Stimulated activated effector memory CD8-positive, alpha-beta T cell treated with anti-CD3 and anti-CD28 coated beads, Interleukin-12 subunit alpha, Interleukin-12 subunit beta, amount 100 ng/mL, for 72 hours (primary cell): ENCODE data around the gene COL25A1.

Source experiments
- ATAC-seq: fragments of 150-1000 bp; cut with Tn5 transposase; 2 replicates; pipeline ENCODE4 v1.10.0; 2021
- DNase-seq, 2 donors: peaks; one replicate each; pipeline ENCODE4 v3.0.0; 2021 to 2022; ENCODE audit warnings: low spot score in 2 of 2
- H3K27ac Mint-ChIP-seq: one replicate; pipeline ENCODE4 v1.8.0; 2022; ENCODE audit warnings: mild to moderate bottlenecking, mixed read lengths
- H3K36me3 Mint-ChIP-seq: one replicate; pipeline ENCODE4 v1.8.0; 2022; ENCODE audit warnings: mild to moderate bottlenecking, mixed read lengths
- H3K4me1 Mint-ChIP-seq: one replicate; pipeline ENCODE4 v1.8.0; 2022; ENCODE audit warnings: mixed read lengths
- H3K4me3 Mint-ChIP-seq: one replicate; pipeline ENCODE4 v1.8.0; 2022; ENCODE audit warnings: mild to moderate bottlenecking, mixed read lengths
- H3K9me3 Mint-ChIP-seq: one replicate; pipeline ENCODE4 v1.8.0; 2022; ENCODE audit warnings: mixed read lengths

The COL25A1 gene

DNA sequence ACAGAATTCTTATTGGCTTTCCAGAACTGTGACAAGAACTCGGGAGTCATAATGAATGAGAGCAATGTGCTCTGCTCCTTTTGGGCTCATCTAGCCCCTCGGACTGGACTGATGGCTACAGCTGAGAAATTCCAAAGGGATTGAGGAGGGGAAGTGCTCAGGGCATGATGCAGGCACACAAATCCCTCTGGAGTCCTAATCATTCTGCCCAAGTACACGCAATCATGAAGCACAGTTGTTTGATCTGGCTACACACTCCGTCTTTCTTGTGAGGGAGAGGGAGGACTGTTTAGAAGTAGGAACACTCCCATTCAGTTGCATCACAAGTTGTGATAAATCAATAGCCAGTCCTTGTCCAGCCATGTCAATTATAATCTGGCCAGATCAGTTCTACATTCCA is 237.5 kb downstream of the COL25A1 start:
- H3K4me3 Mint-ChIP-seq: no peak overlapping the region
- DNase-seq: no peak
- H3K4me1 Mint-ChIP-seq: no peaks in the 10 kb centered on the region
- no peaks in the 10 kb centered on the region for H3K36me3 Mint-ChIP-seq
- ATAC-seq: no peak
- H3K27ac Mint-ChIP-seq: no peak overlapping the region
- H3K9me3 Mint-ChIP-seq: no peaks in the 10 kb centered on the region

DNA sequence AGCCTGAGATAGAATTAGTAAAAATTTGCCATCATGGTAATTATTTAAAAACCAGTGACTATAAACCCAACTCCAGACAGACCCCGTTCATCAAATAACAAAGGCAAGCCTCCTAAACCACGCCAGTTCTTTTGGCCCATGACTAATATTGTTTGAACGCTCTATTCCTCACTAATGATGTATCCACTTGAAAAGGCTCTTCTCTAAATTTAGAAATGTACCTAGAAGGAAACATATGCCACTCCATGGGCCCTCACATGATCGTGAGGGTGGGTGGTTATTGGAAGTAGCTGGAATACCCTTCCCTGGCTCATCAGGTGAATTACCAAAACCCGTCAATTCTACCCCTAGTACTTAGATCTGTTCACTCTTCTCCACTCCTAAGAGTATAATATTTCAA is 249.2 kb downstream of the COL25A1 start:
- Mint-ChIP-seq H3K4me1 (no peaks in the 10 kb centered on the region), H3K9me3 (no peaks in the 10 kb centered on the region), H3K36me3 (no peaks in the 10 kb centered on the region), H3K4me3 (no peak overlapping the region), H3K27ac (no peak overlapping the region)
- ATAC-seq (no peak), DNase-seq (no peak)

DNA sequence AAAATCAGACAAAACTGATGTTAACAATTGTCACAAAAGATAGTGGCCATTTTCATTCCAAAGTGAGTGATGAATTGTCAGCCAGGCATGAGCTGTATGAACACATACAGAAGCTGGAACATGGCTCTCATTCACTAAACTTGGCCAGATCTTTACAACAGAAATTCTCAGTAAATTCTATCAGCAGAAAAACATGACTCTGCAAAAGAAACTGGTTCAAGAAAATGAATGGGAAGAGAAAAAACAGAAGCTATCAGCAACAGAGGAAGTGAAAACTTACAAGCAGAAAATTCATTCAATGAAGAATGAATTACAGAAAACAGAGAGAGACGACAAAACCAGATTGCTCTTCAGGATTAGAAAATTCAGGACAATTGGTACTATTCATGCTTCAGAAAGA is 249.6 kb downstream of the COL25A1 start:
- no peak overlapping the region for H3K4me3 Mint-ChIP-seq
- H3K4me1 Mint-ChIP-seq: no peaks in the 10 kb centered on the region
- no peak overlapping the region for H3K27ac Mint-ChIP-seq
- no peaks in the 10 kb centered on the region for H3K9me3 Mint-ChIP-seq
- no peaks in the 10 kb centered on the region for H3K36me3 Mint-ChIP-seq
- ATAC-seq: no peak
- DNase-seq: no peak

DNA sequence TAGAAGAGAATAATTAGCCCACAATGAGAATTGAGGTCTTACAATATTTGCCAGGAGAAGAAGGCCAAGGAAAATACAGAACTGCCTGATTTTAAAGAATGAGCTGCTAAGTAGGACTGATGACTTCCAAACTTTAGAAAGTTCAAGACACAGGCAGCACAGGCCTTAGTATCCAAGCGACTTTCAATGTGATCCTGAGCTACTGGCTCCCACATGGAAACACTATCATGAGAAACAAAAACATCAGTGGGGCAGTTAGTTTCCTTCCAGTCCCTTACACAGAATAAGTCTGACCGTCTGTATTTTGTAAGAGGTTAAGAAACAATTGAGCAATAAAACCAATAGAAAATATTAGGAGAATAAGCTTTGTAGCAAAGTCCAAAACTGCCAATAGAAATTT is 251.4 kb downstream of the COL25A1 start:
- Mint-ChIP-seq H3K9me3 (no peaks in the 10 kb centered on the region), H3K36me3 (no peaks in the 10 kb centered on the region), H3K27ac (no peak overlapping the region), H3K4me3 (no peak overlapping the region), H3K4me1 (no peaks in the 10 kb centered on the region)
- ATAC-seq (no peak), DNase-seq (no peak)

DNA sequence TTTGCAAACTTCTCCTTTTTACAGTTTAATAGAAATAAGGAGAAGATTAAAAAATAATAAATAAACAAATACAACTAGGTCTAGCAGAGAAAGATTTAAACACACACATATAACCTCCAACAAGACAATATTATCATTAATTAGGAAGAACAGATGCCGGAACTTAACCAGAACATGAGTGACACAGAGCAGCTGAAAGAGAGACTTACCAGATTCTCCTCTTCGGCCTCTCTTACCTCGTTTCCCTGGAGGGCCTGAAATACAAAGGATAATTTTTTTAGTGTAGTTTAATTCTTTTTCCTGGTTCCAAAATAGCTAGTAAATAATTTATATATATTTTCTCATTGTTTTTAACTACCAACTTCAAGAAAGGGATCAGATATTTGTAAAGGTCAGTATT is 252.5 kb downstream of the COL25A1 start:
- H3K27ac Mint-ChIP-seq: no peak overlapping the region
- no peaks in the 10 kb centered on the region for H3K4me1 Mint-ChIP-seq
- no peaks in the 10 kb centered on the region for H3K36me3 Mint-ChIP-seq
- H3K4me3 Mint-ChIP-seq: no peak overlapping the region
- ATAC-seq (no peak), DNase-seq (no peak)
- no peaks in the 10 kb centered on the region for H3K9me3 Mint-ChIP-seq

DNA sequence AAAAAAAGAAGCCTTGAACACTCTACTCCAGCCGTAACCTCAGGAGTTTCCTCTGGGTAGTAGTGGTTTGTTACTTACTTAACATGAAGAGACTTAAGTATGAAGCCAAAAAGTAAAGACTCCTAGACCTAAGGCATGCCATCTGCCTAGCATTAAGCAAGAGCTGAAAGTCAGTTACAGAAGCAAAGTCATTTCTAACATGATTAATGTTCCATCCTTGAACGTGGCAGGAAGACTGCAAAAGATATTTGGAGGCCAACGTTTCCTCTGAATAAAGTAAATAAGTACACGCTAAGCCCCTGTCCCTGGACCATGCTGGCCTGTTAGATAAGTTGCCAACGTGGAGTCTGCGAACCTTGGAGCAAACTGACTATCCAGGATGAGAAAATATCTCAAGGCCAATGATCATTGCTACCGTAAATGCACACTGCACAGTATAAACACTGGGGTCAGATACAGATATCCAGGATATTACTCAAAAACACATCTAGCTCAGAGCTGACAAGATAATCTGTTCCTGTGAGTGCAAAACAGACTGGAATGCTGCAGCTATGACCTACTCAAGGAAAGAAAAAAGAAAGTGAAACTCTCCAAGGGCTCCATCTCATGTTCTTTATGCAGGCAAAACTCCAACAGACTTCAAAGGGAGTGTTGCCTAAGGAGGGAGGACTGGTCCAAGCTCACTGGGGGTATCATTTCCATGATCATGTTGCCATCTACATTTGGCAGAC is 255.8 kb downstream of the COL25A1 start:
- ATAC-seq (no peak), DNase-seq (no peak)
- Mint-ChIP-seq H3K36me3 (no peaks in the 10 kb centered on the region), H3K4me3 (no peak overlapping the region), H3K9me3 (no peaks in the 10 kb centered on the region), H3K4me1 (no peaks in the 10 kb centered on the region), H3K27ac (no peak overlapping the region)

DNA sequence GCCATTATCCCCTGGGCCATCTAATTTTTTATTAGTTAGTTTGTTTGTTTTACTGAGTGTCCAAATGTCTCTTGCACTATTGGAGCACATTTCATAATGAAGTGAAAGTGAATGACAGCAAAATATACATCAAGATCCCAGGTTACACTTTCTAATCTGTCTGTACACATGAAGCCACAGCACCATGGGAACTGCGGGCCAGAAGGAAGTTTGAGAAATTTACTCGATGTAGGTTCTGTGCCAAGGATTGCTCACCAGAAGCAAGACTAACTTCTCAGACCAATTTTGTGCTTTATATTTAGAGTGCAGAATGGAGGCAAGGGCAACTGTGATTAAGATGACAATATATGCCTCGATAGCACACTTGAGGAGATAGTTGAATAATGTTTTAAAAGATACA is 258.0 kb downstream of the COL25A1 start:
- no peaks in the 10 kb centered on the region for H3K4me1 Mint-ChIP-seq
- no peaks in the 10 kb centered on the region for H3K36me3 Mint-ChIP-seq
- no peaks in the 10 kb centered on the region for H3K9me3 Mint-ChIP-seq
- ATAC-seq (no peak), DNase-seq (no peak)
- H3K27ac Mint-ChIP-seq: no peak overlapping the region
- no peak overlapping the region for H3K4me3 Mint-ChIP-seq

DNA sequence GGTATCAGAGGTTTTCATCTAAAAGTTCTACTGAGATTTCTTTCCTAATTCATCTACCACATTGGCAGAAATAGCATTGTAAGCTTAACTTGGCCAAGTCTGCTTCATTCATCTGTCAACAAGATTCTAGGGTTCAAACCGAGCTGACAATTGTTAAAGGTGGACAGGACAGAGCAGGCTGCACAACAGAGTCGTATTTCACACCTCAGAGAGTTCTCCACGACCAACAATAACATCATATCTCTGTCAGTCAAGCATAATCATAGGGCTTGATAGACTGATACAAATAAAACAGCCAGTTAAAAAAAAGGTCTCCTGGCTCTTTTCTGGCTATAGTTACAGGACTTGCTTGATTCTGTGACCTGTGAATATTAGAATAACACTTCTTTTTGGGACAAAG is 259.2 kb downstream of the COL25A1 start:
- ATAC-seq: no peak
- Mint-ChIP-seq H3K4me3 (no peak overlapping the region), H3K27ac (no peak overlapping the region), H3K4me1 (no peaks in the 10 kb centered on the region), H3K9me3 (peaks cover 3% of the 10 kb centered on the region), H3K36me3 (no peaks in the 10 kb centered on the region)
- no peak for DNase-seq

DNA sequence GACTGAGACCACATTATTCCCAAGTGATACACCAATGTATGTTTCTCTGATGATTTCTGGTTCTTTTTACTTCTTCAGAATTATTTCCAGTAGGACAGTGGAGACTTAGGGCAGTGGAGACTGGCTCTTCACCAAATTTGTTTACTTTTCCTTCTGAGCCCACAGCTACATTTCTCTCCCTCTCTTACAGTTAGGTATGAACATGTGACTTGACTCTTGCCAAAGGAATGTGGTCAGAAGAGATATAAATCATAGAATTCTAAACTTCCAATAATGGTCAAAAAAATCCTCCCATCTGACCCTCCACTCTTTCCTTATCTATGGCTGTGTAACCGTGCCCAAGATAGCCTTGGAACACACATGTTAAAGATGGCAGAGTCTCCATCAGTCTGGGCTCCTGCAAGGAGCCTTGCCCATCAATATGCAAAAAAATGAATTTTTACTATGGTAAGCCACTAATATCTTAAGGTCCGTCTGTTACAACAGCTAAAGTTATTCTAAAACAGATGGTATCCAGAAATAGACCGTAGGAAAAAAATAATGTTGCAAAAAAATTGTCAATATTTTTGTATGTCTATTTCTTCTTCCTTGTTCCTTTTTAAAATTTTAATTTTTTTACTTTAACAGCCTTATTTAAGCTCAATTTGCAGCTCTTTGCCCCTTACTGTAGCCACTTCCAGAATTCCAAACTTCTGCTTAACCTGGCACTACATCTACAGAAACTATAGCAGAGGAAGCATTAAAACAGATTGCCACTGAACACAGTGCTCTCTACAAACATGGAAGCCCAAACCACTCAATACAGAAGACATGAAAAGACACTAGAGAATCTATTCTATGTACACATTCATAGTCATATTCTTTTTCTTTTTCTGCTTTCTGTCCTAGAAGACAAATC is 260.7 kb downstream of the COL25A1 start:
- H3K36me3 Mint-ChIP-seq: no peaks in the 10 kb centered on the region
- H3K27ac Mint-ChIP-seq: no peak overlapping the region
- no peak for DNase-seq
- H3K4me1 Mint-ChIP-seq: no peaks in the 10 kb centered on the region
- ATAC-seq: no peak
- H3K9me3 Mint-ChIP-seq: peaks cover 3% of the 10 kb centered on the region
- H3K4me3 Mint-ChIP-seq: no peak overlapping the region

DNA sequence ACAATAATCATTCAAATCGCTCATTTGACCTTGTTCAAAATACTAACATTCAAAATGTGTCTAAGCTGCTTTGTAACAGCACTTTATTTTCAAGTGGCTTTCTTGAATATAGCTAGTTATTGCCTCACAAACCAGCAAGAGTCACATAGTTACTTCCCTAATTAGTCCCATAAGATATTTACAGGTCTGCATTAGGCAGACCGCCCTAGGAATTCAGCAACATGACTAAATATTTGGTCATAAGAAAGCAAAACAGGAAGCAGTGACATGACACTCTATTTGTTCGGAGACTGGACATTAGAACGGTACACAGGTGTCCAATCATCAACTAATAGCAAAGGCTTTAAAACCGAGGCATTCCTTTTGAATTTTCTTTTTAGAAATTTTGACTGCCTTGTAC is 262.0 kb downstream of the COL25A1 start:
- ATAC-seq: no peak

DNA sequence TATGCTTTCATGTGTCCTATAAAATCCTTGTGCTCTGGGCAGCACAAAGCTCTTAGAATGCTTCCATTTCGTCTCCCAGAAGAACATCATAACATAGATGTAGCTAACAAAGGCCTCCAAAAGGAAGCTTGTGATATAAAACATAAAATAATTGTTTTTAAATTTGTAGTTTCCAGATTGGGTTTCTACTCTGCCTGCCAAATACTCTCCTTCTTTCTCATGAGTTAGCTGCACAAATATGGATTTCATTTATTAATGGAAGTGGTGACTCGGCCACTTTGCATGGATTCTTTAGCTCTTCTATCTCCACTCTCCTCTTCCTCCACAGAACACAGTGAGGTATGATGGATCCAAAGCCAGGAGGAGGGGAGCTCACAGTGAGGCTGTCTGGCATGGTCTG is 265.4 kb downstream of the COL25A1 start:
- DNase-seq (no peak), ATAC-seq (no peak)
- Mint-ChIP-seq H3K27ac (no peak overlapping the region), H3K4me1 (no peaks in the 10 kb centered on the region), H3K36me3 (no peaks in the 10 kb centered on the region), H3K9me3 (peaks cover 3% of the 10 kb centered on the region), H3K4me3 (no peak overlapping the region)

More for the DNA sequence above, 262.0 kb downstream of the COL25A1 start:
- Mint-ChIP-seq H3K4me3 (no peak overlapping the region), H3K9me3 (peaks cover 3% of the 10 kb centered on the region), H3K4me1 (no peaks in the 10 kb centered on the region), H3K36me3 (no peaks in the 10 kb centered on the region), H3K27ac (no peak overlapping the region)
- no peak for DNase-seq

DNA sequence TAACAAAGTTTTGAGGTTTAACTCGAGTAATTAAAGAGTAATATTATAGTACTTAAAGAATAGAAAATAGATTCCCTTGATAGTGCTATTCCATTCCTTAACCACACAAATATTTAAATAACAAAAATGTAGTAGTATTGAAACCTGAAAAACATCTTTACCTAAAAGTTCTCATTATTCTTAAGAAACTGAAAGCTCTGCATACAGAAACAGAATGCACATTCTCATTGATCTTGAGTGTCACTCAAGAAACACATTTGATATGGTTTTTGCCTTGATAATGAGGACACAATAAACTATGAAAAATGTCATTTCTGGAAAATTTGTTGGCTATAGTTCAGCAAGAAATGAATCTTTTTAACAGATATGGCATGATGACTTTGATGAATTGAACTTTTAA is 268.5 kb downstream of the COL25A1 start:
- no peak overlapping the region for H3K4me3 Mint-ChIP-seq
- H3K4me1 Mint-ChIP-seq: no peaks in the 10 kb centered on the region
- DNase-seq (no peak), ATAC-seq (no peak)
- no peaks in the 10 kb centered on the region for H3K36me3 Mint-ChIP-seq
- no peak overlapping the region for H3K27ac Mint-ChIP-seq
- H3K9me3 Mint-ChIP-seq: peaks cover 2% of the 10 kb centered on the region

DNA sequence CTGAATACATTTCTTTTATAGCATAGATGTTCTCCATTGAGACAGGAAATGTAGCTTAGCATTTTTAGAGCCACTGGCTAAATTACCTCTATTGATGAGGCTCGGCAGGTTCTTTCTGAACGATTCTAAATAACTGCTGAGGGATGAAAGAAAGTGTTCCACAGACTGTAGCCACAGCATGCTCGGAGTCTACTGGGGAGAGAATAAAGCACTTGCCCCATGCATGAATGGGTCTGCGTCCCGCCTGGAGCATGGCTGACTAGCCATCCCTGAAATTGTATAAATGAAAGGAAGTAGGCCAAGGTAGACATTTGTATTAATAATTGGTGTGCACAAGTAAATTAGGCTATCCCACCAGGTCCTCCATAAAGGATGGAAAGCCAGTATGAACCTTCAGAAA is 269.8 kb downstream of the COL25A1 start:
- H3K4me3 Mint-ChIP-seq: no peak overlapping the region

DNA sequence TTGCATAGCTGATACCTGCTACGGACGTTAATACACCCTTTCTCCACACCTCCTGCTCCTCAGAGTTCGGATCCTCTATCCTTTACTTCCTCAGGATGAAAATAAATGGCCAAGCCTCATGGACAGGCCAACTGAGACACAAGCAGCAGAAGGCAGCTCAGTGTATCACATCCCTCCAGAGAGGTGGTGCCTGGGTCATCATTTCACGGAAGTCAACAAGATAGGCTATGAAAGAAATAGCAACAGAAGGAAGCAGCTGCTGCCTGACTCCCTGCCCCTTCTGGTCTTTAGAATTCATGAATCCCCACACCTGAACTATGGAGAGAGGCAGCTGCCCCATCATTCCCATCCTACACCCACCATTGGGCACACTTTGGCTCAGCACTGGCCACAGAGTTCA is 272.5 kb downstream of the COL25A1 start:
- no peaks in the 10 kb centered on the region for H3K36me3 Mint-ChIP-seq
- H3K4me3 Mint-ChIP-seq: no peak overlapping the region
- no peak overlapping the region for H3K27ac Mint-ChIP-seq
- H3K4me1 Mint-ChIP-seq: no peaks in the 10 kb centered on the region
- ATAC-seq (no peak), DNase-seq (no peak)
- no peaks in the 10 kb centered on the region for H3K9me3 Mint-ChIP-seq

More for the DNA sequence above, 269.8 kb downstream of the COL25A1 start:
- Mint-ChIP-seq H3K27ac (no peak overlapping the region), H3K4me1 (no peaks in the 10 kb centered on the region), H3K9me3 (no peaks in the 10 kb centered on the region), H3K36me3 (no peaks in the 10 kb centered on the region)
- no peak for ATAC-seq
- DNase-seq: no peak

DNA sequence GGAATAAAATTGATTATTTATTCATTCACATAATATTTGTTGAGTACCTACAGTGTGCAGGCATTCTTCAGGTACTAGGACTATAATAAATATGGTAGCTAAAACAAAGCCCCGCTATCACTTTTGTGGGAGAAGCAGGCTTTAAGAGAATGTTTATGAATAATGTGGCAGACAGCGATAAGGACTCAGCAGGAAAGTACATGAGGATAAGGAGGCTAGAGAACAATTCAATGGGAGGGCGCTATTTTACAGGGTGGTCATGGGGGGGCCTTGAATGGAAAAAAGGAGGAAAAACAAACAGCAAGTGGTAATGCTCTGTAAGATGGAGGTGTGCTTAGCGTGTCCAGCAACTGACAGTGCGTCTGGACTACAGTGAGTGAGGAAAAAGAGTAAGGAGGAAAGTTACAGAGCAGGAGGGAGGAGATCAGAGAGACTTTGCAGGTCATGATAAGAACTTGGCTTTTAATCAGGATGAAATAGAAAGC is 275.4 kb downstream of the COL25A1 start:
- Mint-ChIP-seq H3K9me3 (peaks cover under 1% of the 10 kb centered on the region), H3K4me1 (no peaks in the 10 kb centered on the region), H3K36me3 (no peaks in the 10 kb centered on the region), H3K4me3 (no peak overlapping the region), H3K27ac (no peak overlapping the region)
- DNase-seq (no peak), ATAC-seq (no peak)

DNA sequence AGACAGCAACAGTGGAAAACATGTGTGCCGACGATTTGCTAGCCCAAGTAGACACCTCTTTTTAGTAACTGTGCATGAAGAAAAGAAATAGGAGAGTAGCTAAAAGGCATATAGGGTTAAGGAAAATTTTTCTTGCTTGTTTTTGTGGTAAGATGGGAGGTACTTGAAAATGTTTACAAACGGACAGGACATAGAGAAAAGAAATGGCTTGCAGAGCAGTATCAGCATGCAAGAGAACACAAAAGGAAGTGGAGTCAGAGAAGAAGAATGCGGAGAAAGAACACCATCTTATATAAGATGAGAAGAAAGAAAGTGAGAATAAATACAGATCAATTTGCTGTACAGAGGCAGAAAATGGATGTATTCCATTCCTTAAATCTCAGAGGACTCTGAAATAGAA is 275.9 kb downstream of the COL25A1 start:
- no peaks in the 10 kb centered on the region for H3K36me3 Mint-ChIP-seq

More for the DNA sequence above, 275.9 kb downstream of the COL25A1 start:
- DNase-seq: no peak
- Mint-ChIP-seq H3K27ac (no peak overlapping the region), H3K4me3 (no peak overlapping the region), H3K4me1 (no peaks in the 10 kb centered on the region), H3K9me3 (peaks cover 3% of the 10 kb centered on the region)
- ATAC-seq: no peak
